Subcutaneous abdominal adipose tissue (tissue), 5 donors: Measurements from ENCODE around the gene ETV6.

Source experiments
- H3K27ac ChIP-seq: one replicate; pipeline ENCODE4 v1.7.0; 2013; ENCODE audit warnings: low read depth, mild to moderate bottlenecking, inconsistent platforms, low read length, moderate library complexity
- H3K27me3 ChIP-seq, 5 donors: one replicate each; pipeline ENCODE4 v1.7.0; 2013; ENCODE audit warnings: low read length in 5 of 5, inconsistent platforms in 1 of 5; ENCODE audit not compliant: control insufficient read depth in 5 of 5, insufficient read depth in 4 of 5
- H3K36me3 ChIP-seq, 5 donors: one replicate each; pipeline ENCODE4 v1.7.0; 2013; ENCODE audit warnings: low read length in 5 of 5; ENCODE audit not compliant: control insufficient read depth in 5 of 5, insufficient read depth in 5 of 5
- H3K4me1 ChIP-seq, 5 donors: one replicate each; pipeline ENCODE4 v1.7.0; 2013; ENCODE audit warnings: low read length in 5 of 5, mild to moderate bottlenecking in 3 of 5, moderate library complexity in 1 of 5; ENCODE audit not compliant: control insufficient read depth in 5 of 5, insufficient read depth in 5 of 5
- H3K4me3 ChIP-seq, 5 donors: one replicate each; pipeline ENCODE4 v1.7.0; 2013; ENCODE audit warnings: low read length in 5 of 5, low read depth in 1 of 5
- H3K9ac ChIP-seq, 5 donors: one replicate each; pipeline ENCODE4 v1.7.0; 2013; ENCODE audit warnings: low read length in 5 of 5, mild to moderate bottlenecking in 4 of 5, moderate library complexity in 3 of 5
- H3K9me3 ChIP-seq, 5 donors: one replicate each; pipeline ENCODE4 v1.7.0; 2013; ENCODE audit warnings: low read length in 5 of 5; ENCODE audit not compliant: control insufficient read depth in 5 of 5
- donor health status: healthy.
- donor health status: healthy.
- donor health status: healthy.
- donor health status: healthy.
- donor health status: healthy.

ETV6 gene

DNA sequence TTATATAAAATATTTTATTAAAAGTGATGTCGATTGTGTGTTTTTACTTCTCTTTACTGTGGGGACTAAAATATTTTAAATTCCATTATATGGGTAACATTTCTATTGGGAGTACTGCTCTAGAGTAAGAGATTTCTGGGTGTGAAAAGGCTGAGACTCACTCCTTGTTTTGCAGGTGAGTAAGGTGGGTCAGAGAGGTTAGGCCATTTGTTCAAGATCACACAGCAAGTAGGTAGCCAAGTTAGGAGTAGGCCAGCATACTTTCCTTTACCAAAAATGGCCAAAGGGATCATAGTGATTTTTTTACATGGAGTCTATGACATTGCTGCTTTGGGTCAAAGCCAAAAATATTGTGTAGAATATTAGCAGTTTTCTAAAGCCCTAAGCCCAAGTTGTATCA is 138.0 kb downstream of the ETV6 start:
- H3K4me3 ChIP-seq: no peak overlapping the region
- peaks cover 0 to 2% (median 0%) of the 10 kb centered on the region in 5 donors for H3K36me3 ChIP-seq
- H3K9ac ChIP-seq: no peak overlapping the region
- no peak overlapping the region for H3K27ac ChIP-seq
- no peaks in the 10 kb centered on the region for H3K27me3 ChIP-seq
- peaks cover 0 to 14% (median 11%) of the 10 kb centered on the region in 5 donors for H3K4me1 ChIP-seq
- no peaks in the 10 kb centered on the region for H3K9me3 ChIP-seq

GRCh38 chr12:11787933-11788849 is 138.7 kb downstream of the ETV6 start:
- Histone ChIP-seq H3K36me3 (peaks cover 0 to 2% (median 0%) of the 10 kb centered on the region in 5 donors), H3K27me3 (no peaks in the 10 kb centered on the region), H3K4me1 (peaks cover 0 to 14% (median 11%) of the 10 kb centered on the region in 5 donors), H3K4me3 (no peak overlapping the region), H3K27ac (no peak overlapping the region), H3K9ac (no peak overlapping the region), H3K9me3 (no peaks in the 10 kb centered on the region)

DNA sequence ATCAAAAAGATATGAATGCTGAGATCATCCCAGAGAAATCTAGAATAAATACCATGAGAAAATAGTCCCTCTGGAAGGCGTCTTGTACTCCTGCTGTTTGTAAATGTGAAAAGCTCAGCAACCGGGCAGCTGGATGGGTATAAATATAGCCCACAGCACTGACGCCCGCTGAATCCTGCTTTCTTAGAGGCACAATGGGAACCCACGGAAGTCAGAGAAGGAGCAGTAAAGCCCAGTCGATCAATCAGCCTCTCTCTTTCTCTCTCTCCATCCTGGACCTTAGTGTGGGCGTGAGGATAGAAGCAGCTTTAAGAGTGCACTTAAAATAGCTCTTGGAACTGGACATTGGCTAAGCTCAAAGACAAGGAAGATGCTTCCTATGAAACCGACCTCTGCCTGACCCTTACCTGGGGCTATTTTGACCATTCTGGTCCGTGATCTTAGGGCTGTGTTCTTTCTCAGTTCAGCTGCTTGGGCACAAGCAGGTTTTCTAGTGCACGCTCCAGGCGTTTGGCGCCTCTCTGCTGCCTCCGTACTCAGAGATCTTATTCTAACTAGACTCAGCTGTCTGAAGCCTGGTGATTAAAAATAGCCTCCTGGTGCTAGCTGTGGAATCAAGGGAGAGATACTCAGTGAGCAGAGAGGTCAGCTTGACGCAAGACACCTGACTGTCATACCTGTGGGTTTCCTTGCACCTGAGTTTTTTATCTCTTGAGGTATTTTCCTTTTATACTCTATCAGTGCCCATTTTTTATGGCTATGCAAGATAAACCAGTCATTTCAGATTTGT is 144.6 kb downstream of the ETV6 start:
- Histone ChIP-seq H3K9me3 (no peaks in the 10 kb centered on the region), H3K4me3 (no peak overlapping the region), H3K4me1 (peaks cover 0 to 39% (median 13%) of the 10 kb centered on the region in 5 donors), H3K36me3 (peaks cover 0 to 2% (median 0%) of the 10 kb centered on the region in 5 donors), H3K27me3 (no peaks in the 10 kb centered on the region), H3K27ac (no peak overlapping the region), H3K9ac (no peak overlapping the region)

DNA sequence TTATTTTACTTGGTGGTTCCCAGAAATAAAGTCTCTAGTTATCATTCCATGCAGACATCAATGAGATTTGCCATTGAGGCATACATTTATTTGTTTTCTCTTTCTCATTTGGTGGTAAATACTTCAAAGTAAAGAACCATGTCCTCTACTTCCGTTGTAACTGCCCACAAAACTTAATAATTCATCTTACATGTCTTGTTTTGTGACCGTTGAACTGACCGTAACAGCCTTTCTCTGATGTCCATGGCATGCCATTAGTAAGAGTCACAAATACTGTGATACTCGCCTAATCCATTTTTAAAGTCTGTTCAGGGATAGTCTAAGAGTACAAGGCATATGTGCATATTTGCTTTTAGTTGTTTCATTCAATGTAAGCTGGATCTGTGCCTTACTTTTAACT is 145.3 kb downstream of the ETV6 start:
- peaks cover 0 to 41% (median 13%) of the 10 kb centered on the region in 5 donors for H3K4me1 ChIP-seq
- no peak overlapping the region for H3K9ac ChIP-seq
- H3K4me3 ChIP-seq: no peak overlapping the region
- H3K27ac ChIP-seq: no peak overlapping the region
- H3K36me3 ChIP-seq: peaks cover 0 to 2% (median 0%) of the 10 kb centered on the region in 5 donors
- H3K9me3 ChIP-seq: no peaks in the 10 kb centered on the region
- H3K27me3 ChIP-seq: no peaks in the 10 kb centered on the region

- H3K27me3 ChIP-seq: no peaks in the 10 kb centered on the region
- peaks cover 0 to 2% (median 0%) of the 10 kb centered on the region in 5 donors for H3K36me3 ChIP-seq
- H3K4me3 ChIP-seq: no peak overlapping the region
- H3K9me3 ChIP-seq: no peaks in the 10 kb centered on the region
- no peak overlapping the region for H3K27ac ChIP-seq
- peaks cover 0 to 40% (median 13%) of the 10 kb centered on the region in 5 donors for H3K4me1 ChIP-seq
- H3K9ac ChIP-seq: no peak overlapping the region
These were observed 145.9 kb downstream of the ETV6 start for GRCh38 chr12:11795192-11795912.

DNA sequence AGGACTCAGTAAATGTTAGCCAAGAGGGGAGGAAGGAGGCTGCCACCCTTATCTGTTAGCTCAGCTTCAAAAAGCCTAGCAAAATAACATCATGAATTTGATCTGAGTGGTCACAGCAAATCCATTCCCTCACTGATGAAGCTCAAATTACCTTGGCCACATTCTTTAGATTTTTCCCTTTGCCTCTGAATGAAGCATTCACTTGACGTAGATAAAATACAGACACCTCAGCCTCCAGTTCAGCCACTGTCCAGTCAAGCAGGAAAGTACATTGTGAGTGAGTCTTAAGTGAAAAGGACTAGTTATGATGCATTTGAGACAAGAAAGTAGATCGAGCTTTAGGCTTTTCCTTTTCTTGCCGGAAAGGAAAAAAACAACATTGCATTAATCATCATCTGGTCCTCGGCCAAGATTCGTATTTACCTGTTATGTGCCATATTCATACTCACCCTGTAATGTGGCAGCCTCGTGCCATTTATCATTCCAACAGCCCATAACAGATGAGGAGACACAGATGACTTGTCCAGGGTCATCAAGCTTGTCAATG is 146.5 kb downstream of the ETV6 start:
- Histone ChIP-seq H3K9me3 (no peaks in the 10 kb centered on the region), H3K4me1 (peaks cover 0 to 40% (median 13%) of the 10 kb centered on the region in 5 donors), H3K4me3 (no peak overlapping the region), H3K9ac (no peak overlapping the region), H3K27me3 (no peaks in the 10 kb centered on the region), H3K36me3 (peaks cover 0 to 2% (median 0%) of the 10 kb centered on the region in 5 donors), H3K27ac (no peak overlapping the region)

GRCh38 chr12:11797317-11797913 is 147.9 kb downstream of the ETV6 start:
- Histone ChIP-seq H3K9me3 (no peaks in the 10 kb centered on the region), H3K4me1 (peaks cover 0 to 46% (median 13%) of the 10 kb centered on the region in 5 donors), H3K36me3 (no peaks in the 10 kb centered on the region), H3K9ac (no peak overlapping the region), H3K27ac (no peak overlapping the region), H3K4me3 (no peak overlapping the region), H3K27me3 (no peaks in the 10 kb centered on the region)

DNA sequence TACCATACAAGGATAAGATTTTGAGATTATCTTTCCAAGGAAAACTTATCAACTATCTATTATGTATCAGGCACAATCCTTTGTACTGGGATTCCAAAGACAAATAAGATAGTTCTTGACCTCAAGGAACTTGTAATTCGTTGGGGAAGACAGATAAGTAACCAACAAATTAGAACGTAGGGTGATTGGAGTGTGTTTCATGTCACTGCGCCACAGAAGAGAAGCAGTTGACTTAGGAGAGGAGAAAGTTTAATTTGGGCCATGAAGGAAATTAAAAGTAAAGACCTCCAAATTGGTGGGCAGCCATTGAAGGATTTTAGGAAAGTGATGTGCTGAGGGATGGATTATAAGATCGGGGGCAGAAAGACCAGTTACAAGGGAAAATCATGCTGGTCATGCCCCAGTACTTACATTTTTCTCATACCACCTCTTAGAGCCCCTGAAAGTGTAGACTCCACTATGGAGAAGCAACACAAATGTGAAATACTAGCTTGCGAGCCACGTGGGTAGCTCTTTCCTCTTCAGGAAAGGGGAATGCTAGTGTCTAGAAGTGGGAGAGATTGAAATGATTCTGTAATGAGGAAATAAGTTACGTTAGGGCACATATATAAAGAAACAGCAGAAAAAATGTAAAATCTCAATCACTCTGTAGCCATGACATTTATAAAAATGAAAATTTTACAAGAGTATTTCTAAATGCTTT is 148.7 kb downstream of the ETV6 start:
- H3K36me3 ChIP-seq: no peaks in the 10 kb centered on the region
- H3K27ac ChIP-seq: no peak overlapping the region
- H3K9me3 ChIP-seq: no peaks in the 10 kb centered on the region
- H3K4me1 ChIP-seq: peaks cover 0 to 46% (median 13%) of the 10 kb centered on the region in 5 donors
- no peak overlapping the region for H3K9ac ChIP-seq
- no peak overlapping the region for H3K4me3 ChIP-seq
- no peaks in the 10 kb centered on the region for H3K27me3 ChIP-seq
